ENCODE results near the gene FN3K.

The FN3K gene

DNA sequence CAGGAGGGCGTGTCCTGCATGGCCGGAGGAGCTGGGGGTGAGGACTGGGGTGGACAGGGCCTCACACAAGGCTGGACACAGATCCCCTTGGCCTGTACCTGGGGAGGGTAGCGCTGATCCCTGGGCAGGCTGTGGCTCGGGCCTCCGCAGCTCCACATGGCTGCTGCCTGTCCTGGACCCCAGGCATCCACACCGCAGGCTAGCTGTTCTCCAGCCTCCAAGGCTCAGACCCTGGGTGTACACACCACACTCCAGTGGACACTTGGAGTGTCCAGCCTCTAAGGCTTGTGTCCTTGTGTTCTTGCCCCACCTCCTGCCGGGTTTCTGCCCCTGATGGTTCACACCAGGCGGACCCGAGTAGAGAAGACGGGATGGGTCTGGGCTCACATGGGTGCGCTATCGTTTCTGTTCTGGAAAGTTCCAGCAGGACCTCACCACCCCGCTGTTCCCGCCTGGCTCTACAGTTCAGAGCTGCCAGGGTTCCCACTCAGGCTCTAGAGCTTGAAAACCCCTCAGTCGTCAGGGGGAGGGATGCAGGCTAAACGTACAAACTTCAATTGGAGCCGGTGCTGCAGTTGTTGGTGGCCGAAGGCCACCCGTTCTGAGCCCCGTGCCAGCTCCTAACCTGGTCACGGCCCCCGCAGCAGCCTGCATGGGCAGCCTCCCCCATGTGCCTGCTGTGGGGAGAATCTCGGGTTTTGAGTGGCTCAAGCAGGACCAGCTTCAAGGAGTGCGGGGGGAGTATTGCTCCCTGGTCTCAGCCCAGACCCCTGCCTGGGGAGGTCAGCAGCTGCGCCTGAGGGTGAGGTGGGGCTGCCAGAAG, 25.5 kb upstream of the FN3K start:
- TF ChIP-seq ZNF565 (CRISPR knock-in tag; conservative IDR thresholded peaks at IDR 0.05; ENCODE audit: low read depth) (no peak), ESRRG (CRISPR knock-in tag; IDR thresholded peaks at IDR 0.05) (no peak), ZFP30 (CRISPR knock-in tag; IDR thresholded peaks at IDR 0.05) (no peak), BACH2 (CRISPR knock-in tag; IDR thresholded peaks at IDR 0.05; ENCODE audit: borderline replicate concordance) (no peak), GLIS3 (CRISPR knock-in tag; IDR thresholded peaks at IDR 0.05) (no peak), ZNF70 (CRISPR knock-in tag; IDR thresholded peaks at IDR 0.05) (no peak), ARNTL (CRISPR knock-in tag; IDR thresholded peaks at IDR 0.05; ENCODE audit: borderline replicate concordance, low read depth) (no peak), ZFP3 (CRISPR knock-in tag; IDR thresholded peaks at IDR 0.05) (no peak), ISL1 (CRISPR knock-in tag; IDR thresholded peaks at IDR 0.05) (no peak), TOX (CRISPR knock-in tag; IDR thresholded peaks at IDR 0.05; ENCODE audit: borderline replicate concordance) (no peak), PATZ1 (CRISPR knock-in tag; IDR thresholded peaks at IDR 0.05; ENCODE audit: borderline replicate concordance) (no peak), CSDC2 (CRISPR knock-in tag; IDR thresholded peaks at IDR 0.05) (no peak), SNAI2 (CRISPR knock-in tag; IDR thresholded peaks at IDR 0.05) (no peak), OSR1 (CRISPR knock-in tag; IDR thresholded peaks at IDR 0.05) (no peak), ZC3H10 (CRISPR knock-in tag; IDR thresholded peaks at IDR 0.05) (no peak), CREB5 (CRISPR knock-in tag; IDR thresholded peaks at IDR 0.05; ENCODE audit: low read depth) (no peak), RARB (CRISPR knock-in tag; IDR thresholded peaks at IDR 0.05) (no peak)
- ATAC-seq, result no peak

DNA sequence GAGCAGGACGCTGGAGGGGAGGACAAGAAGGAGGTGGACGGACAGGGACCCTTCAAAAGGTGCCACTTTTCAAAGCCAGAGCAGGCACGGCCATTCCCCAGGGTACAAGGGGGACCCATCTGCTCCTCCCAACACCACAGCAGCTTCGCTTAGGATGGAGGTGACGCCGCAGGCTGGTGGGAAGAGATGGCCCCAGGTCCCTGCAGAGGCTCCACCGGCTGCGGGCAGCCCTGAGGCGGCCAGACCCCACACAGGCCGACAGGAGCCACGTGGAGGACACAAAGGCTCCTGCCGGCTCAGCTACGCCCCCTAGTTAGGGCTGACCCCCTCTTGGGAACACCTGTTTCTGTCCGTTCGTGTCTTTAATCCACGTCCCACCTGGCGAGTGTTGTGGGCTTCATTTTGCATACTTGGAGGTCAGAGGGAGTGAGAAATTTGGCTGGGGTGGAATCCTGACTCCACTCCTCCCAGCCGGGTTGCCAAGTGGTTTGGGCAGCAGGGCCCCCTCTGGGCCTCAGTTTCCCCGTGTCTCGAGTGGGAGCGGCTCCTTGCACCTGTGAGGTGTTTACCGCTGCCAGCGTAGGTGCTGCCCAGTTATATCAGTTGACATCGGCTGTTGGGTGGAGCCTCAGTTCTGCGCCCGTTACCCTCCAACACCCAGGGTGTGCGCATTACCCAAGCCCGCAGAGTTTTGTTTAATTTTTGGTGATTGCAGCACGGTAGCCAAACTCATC, 24.7 kb upstream of the FN3K start:
- ATAC-seq, result no peak
- TF ChIP-seq ZFP30 (CRISPR knock-in tag; IDR thresholded peaks at IDR 0.05) (no peak), CREB5 (CRISPR knock-in tag; IDR thresholded peaks at IDR 0.05; ENCODE audit: low read depth) (no peak), RARB (CRISPR knock-in tag; IDR thresholded peaks at IDR 0.05) (no peak), ESRRG (CRISPR knock-in tag; IDR thresholded peaks at IDR 0.05) (no peak), ZFP3 (CRISPR knock-in tag; IDR thresholded peaks at IDR 0.05) (no peak), CSDC2 (CRISPR knock-in tag; IDR thresholded peaks at IDR 0.05) (no peak), ZC3H10 (CRISPR knock-in tag; IDR thresholded peaks at IDR 0.05) (no peak), ZNF8 (CRISPR knock-in tag; IDR thresholded peaks at IDR 0.05) (no peak), POU6F1 (CRISPR knock-in tag; IDR thresholded peaks at IDR 0.05; ENCODE audit: borderline replicate concordance, low read depth) (no peak), ZNF565 (CRISPR knock-in tag; conservative IDR thresholded peaks at IDR 0.05; ENCODE audit: low read depth) (no peak), BACH2 (CRISPR knock-in tag; IDR thresholded peaks at IDR 0.05; ENCODE audit: borderline replicate concordance) (no peak), TCF4 (CRISPR knock-in tag; IDR thresholded peaks at IDR 0.05; ENCODE audit: borderline replicate concordance) (no peak), GLIS3 (CRISPR knock-in tag; IDR thresholded peaks at IDR 0.05) (no peak), ARNTL (CRISPR knock-in tag; IDR thresholded peaks at IDR 0.05; ENCODE audit: borderline replicate concordance, low read depth) (no peak), PPARA (CRISPR knock-in tag; IDR thresholded peaks at IDR 0.05; ENCODE audit: borderline replicate concordance) (no peak), PATZ1 (CRISPR knock-in tag; IDR thresholded peaks at IDR 0.05; ENCODE audit: borderline replicate concordance) (no peak), ZNF70 (CRISPR knock-in tag; IDR thresholded peaks at IDR 0.05) (no peak)

All from SK-N-SH treated with all-trans-retinoic acid at 6 μM for 48 hours (cell line).